ENCODE results near the gene S100B.

The S100B gene

GRCh38 chr21:46610018-46610701, 5.3 kb upstream of the S100B start:
- H3K36me3 ChIP-seq, result no peaks in the 10 kb centered on the region
- H3K9me3 ChIP-seq, result no peaks in the 10 kb centered on the region
- DNase-seq, result no peak
- TF ChIP-seq CTCF (IDR thresholded peaks at IDR 0.05; ENCODE audit: low read depth, low read length), result no peak
- peaks cover 5% of the 10 kb centered on the region for H3K4me1 ChIP-seq
- H3K4me3 ChIP-seq (ENCODE audit: low read depth, low read length), result no peak overlapping the region
- no peaks in the 10 kb centered on the region; the same call in none of the 2 replicates for H3K27me3 ChIP-seq

- Histone ChIP-seq H3K4me3 (ENCODE audit: low read depth, low read length) (no peak overlapping the region), H3K4me1 (peaks cover 11% of the 10 kb centered on the region), H3K9me3 (no peaks in the 10 kb centered on the region), H3K27me3 (no peaks in the 10 kb centered on the region), H3K36me3 (no peaks in the 10 kb centered on the region)
- TF ChIP-seq CTCF (IDR thresholded peaks at IDR 0.05; ENCODE audit: low read depth, low read length), result no peak
- no peak for DNase-seq
These were observed 3.8 kb upstream of the S100B start for GRCh38 chr21:46608672-46609111.

GRCh38 chr21:46607636-46608035, 2.8 kb upstream of the S100B start:
- TF ChIP-seq CTCF (IDR thresholded peaks at IDR 0.05; ENCODE audit: low read depth, low read length), result no peak
- no peaks in the 10 kb centered on the region for H3K36me3 ChIP-seq
- H3K9me3 ChIP-seq, result no peaks in the 10 kb centered on the region
- DNase-seq, result no peak
- H3K4me3 ChIP-seq (ENCODE audit: low read depth, low read length), result no peak overlapping the region
- no peaks in the 10 kb centered on the region for H3K27me3 ChIP-seq
- peaks cover 11% of the 10 kb centered on the region for H3K4me1 ChIP-seq

- no peak for DNase-seq
- no peak for TF ChIP-seq CTCF (IDR thresholded peaks at IDR 0.05; ENCODE audit: low read depth, low read length)
- no peak overlapping the region for H3K4me3 ChIP-seq (ENCODE audit: low read depth, low read length)
- no peaks in the 10 kb centered on the region for H3K27me3 ChIP-seq
- no peaks in the 10 kb centered on the region for H3K36me3 ChIP-seq
- peaks cover 13% of the 10 kb centered on the region for H3K4me1 ChIP-seq
- H3K9me3 ChIP-seq, result no peaks in the 10 kb centered on the region
These were observed 1.5 kb upstream of the S100B start for GRCh38 chr21:46606427-46606813.

- Histone ChIP-seq H3K9me3 (no peaks in the 10 kb centered on the region), H3K36me3 (no peaks in the 10 kb centered on the region), H3K4me1 (peaks cover 13% of the 10 kb centered on the region), H3K4me3 (ENCODE audit: low read depth, low read length) (no peak overlapping the region), H3K27me3 (no peaks in the 10 kb centered on the region)
- no peak for TF ChIP-seq CTCF (IDR thresholded peaks at IDR 0.05; ENCODE audit: low read depth, low read length)
- no peak for DNase-seq
These were observed 1.0 kb upstream of the S100B start for GRCh38 chr21:46605767-46606426.

- no peaks in the 10 kb centered on the region for H3K27me3 ChIP-seq
- H3K36me3 ChIP-seq, result no peaks in the 10 kb centered on the region
- peaks cover 13% of the 10 kb centered on the region for H3K4me1 ChIP-seq
- no peaks in the 10 kb centered on the region for H3K9me3 ChIP-seq
- TF ChIP-seq CTCF (IDR thresholded peaks at IDR 0.05; ENCODE audit: low read depth, low read length), result no peak
- H3K4me3 ChIP-seq (ENCODE audit: low read depth, low read length), result no peak overlapping the region
- DNase-seq, result no peak
These were observed 430 bp downstream of the S100B start for GRCh38 chr21:46604329-46604974.
